ENCODE results near the gene SLCO4A1.
"Not testable (repeated sequence)": the region's sequence is repeated elsewhere in the genome, so short reads cannot be mapped to it uniquely, and the experiment has no call there.

Gene SLCO4A1

DNA sequence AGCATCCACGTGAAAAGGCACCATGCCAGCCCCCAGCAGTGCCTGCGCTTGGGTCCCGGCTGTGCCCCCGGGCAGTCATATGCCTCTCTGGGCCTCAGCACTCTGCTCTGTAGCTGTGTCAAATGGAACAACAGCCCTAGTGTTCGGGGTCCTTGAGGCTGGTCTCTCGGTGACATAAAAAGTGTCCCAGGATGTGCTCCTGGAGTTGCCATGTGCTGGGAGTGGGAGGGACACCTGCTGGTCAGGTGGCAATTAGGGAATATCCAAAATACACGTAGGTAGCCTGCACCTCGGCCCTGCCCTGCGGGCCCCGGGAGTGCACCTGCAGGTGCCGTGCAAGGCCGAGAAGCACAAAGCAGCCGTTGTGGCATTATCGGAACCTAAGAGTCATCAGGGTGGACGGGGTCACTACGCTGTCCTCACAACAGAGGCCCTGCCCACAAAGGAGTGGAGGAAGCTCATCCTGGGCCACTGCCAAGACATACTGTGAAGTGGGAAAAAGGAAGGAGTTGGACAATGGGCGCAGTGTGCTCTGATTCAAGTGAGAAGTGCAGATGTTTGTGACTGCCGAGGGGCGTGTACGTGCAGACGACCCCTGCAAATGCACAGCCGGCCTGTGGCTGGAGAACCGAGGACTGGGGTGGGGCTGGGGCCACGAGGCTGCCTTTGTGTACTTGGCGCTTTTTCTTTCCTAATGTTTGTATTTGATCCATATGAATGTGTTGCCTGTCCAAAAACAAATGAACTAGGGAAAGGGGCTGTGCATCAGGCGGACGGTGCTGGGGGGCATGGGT, 24.6 kb downstream of the SLCO4A1 start:
- no peak for DNase-seq

DNA sequence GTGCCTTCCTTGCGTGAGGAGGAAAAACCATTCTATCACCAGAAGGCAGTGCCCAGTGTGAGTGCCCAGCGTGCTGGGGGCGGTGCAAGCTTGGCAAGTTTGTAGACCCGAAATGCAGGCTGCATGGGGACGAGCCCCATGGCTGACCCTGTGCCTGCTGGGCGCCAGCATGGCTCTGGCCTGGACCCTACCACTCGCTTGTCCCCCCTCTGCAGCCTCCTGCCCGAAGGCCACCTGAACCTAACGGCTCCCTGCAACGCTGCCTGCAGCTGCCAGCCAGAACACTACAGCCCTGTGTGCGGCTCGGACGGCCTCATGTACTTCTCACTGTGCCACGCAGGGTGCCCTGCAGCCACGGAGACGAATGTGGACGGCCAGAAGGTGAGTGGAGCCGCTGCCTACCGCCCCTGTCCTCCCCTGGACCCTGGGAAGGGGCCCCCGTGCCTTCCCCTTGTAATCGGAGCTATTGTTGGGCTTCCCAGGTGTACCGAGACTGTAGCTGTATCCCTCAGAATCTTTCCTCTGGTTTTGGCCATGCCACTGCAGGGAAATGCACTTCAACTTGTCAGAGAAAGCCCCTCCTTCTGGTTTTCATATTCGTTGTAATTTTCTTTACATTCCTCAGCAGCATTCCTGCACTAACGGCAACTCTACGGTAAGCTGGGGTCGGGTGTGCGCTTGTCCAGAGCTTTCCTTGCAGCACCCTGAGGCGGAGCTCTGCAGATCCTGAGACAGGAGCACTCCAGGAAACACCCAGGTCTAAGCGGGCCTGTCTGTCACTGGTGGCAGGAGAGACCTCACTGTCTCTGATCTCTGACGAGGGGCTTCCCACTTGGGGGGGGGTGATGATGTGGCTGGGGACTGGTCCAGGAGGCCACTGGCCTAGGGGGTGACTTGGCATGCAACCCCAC, 25.5 kb downstream of the SLCO4A1 start:
- no peak for DNase-seq

DNA sequence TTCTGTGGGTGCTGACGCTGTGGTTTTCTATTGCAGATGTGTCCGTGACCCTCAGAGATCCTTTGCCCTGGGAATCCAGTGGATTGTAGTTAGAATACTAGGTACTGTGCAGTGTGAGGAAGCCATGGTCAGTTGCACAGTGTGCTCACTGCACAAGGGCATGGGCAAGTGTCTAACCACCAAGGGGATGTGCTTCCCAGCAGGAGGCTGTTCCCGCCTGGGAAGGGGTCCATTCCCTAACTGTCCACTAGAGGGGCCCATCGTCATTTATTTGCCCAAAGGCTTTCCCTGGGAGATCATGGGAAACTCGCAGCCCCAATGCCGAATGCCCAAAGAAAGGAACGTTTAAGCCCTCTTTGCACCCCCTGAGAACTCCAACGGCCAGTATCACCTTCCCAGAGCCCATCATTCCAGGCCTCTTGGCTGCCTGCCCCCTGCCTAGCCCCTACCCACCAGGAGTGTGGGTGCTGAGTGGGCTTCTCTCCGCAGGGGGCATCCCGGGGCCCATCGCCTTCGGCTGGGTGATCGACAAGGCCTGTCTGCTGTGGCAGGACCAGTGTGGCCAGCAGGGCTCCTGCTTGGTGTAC, 26.2 kb downstream of the SLCO4A1 start:
- peak in 1 of 2 donors; percentile 16 for DNase-seq

DNA sequence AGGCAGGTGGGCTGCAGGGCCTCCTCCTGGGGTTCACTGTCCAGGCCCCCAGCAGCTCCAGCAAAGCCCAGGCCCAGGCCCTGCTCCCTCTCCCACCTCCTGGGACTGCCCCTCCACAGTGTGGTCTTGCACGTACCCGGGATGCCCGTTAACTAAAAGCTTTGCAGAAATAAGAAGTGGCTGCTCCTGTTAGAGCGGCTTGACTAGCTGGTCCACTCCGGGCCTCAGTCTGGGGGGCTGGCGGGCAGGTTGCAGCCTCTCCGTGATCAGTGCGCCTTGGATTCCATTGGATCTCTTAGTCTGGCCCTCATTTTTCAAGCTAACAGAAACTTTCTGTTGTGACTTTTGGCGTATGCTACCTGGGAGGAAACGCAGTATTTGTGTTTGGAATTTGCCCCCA, 26.9 kb downstream of the SLCO4A1 start:
- no peak for DNase-seq

DNA sequence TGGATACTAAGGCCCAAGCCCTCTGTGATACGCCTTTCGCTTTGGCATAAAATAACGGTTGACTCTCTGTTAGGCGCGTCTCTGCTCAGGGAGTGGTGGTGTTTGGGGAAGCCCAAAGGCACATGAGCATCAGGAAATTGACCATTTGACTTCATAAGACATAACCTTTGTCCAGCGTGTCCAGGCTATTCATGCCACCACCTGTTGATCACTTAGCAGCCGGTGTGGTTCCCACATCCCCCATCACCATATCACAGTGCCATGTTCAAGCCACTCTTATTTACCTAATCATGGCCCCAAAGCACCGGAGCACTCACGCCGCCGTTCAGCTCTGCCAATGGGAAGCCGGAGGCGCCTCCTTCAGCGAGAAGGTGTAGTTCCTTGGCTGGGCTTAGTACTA, 27.9 kb downstream of the SLCO4A1 start:
- no peak for DNase-seq

DNA sequence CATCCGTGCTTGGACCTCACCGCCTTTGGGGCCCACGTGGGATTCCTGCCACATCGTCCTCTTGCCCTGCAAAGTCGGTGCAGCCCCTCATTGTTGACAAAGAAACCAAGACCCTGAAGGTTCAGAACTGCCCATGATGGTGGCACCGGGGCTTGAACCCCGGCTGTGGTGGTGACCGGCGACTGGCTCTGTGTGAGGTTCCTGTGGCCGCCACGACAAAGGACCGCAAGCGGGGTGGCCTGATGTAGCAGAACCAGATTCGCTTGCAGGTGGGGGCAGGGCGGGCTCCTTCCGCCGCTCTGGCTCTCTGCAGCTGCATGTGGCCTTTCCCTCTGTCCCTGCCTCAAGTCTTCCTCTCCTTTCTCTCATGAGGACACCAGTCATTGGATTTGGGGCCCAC, 28.7 kb downstream of the SLCO4A1 start:
- no peak for DNase-seq

DNA sequence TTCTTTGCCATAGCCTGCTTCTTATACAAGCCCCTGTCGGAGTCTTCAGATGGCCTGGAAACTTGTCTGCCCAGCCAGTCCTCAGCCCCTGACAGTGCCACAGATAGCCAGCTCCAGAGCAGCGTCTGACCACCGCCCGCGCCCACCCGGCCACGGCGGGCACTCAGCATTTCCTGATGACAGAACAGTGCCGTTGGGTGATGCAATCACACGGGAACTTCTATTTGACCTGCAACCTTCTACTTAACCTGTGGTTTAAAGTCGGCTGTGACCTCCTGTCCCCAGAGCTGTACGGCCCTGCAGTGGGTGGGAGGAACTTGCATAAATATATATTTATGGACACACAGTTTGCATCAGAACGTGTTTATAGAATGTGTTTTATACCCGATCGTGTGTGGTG, 29.5 kb downstream of the SLCO4A1 start:
- DNase-seq: no peak

DNA sequence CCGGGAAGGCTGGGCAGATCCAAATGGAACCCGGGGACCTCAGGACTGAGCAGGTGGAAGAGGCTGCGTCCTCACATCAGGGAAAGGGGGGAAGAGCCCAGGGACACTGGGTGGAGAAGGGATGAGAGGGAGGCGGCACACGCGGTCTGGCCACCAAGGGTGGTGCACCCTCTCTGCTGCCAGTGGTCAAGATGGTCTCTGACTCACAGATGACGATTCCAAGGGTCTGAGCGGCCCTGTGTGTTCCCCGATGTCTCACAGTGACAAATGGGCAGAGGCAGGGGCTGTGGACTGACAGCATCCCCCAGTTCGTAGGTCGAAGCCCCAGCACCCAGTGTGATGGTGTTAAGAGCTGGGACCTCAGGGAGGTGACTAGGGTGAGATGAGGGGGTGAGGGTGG, 32.1 kb downstream of the SLCO4A1 start:
- DNase-seq: no peak

DNA sequence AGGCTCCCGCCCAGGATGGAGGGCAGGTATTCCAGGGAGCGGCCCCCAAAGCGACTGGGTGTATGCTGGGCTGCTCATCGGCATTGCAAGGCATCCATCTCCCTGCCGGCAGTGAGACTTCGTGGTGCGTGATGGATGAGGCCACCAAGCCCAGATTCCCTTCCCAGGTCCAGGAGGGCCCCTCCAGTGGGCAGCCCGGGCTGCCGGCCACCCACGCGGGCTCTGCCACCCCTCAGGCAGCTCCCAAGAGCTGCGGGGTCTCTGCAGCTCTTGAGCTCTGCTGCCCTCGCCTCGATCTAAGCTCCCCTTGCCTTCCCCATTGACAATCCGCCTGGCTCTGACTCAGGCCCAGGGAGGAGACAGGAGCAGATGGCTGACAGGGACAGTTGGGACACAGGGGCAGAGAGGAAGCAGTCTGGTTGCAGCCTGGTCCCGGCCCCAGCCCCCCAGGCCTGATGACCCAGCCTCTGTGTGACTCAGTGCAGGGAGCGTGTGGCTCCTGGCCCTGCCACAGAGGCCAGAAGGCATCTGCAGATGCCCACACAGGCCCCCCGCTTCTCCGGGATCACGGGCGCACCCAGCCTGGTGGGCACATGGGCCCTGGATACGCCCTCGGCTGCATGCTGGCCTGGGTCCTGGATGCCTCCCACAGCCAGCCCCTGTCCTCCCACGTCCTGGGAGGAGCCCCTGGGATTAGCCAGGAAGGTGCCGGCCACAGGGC, 33.0 kb downstream of the SLCO4A1 start:
- peak in 1 of 2 donors; percentile 65 for DNase-seq

DNA sequence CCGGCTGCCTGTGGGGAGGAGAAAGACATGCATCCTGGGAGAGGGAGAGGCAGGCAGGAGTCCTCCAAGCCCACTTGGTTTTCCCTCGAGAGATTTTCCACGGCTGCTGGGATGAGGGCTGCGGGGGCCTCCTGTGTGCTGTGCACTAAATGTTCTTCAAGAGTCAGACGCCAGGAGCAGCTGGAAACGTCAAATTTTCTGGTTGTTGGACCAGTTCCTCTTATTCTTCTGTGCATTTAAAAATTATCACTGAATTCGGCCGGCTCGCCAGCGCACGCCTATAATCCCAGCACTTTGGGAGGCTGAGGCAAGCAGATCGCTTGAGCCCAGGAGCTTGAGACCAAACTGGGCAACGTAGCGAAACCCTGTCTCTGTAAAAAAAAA, 33.6 kb downstream of the SLCO4A1 start:
- DNase-seq: no peak

DNA sequence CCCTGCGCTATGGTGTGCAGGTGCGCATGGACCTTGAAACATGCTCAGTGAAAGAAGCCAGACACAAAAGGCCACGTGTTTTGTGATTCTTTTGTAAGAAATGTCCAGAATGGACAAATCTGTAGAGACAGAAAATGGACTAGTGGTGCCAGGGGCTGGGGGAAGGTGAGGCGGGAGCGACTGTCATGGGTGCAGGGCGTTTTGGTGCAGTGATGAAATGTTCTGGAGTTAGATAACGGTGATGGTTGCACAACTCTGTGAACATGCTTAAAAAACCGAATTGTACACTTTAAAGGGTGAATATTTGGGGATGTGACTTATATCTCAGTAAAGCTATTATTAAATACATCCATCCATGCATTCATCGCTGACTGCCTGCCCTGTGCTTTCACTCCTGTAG, 34.7 kb downstream of the SLCO4A1 start:
- DNase-seq: no peak

DNA sequence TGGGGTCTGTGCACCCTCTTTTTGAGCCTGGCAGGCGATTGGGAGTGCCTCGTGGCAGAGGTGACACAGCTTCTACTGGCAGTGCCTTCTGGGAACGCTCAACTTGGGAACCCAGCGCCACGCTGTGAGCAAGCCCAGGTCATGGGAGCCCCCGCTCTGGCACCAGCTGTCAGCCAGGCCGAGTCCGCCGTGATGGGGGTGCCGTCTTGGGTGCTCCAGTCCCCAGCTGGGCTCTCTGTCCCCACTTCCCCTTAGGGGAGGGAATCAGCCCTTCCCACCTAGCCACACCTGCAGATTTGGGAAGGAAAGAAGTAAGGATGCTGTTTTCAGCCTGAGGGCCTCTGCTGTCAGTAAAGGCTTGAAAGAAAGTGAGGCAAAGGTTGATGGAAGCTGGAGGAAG, 35.4 kb downstream of the SLCO4A1 start:
- DNase-seq: no peak

DNA sequence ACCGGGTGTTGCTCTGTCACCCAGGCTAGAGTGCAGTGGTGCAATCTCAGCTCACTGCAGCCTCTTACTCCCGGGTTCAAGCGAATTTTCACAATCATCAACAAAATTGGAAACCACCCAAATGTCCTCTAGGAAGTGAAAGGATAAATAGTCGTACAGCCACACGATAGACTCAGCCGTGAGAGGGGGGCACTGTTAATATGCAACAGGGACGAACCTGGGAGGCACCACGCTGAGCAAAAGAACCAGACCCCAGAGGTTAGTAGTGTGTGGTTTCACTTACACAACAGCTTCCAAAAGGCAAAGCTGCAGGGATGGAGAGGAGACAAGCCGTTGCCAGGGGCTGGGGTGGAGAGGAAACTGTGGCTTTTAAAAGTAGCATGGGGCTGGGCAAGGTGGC, 36.2 kb downstream of the SLCO4A1 start:
- DNase-seq: no peak

DNA sequence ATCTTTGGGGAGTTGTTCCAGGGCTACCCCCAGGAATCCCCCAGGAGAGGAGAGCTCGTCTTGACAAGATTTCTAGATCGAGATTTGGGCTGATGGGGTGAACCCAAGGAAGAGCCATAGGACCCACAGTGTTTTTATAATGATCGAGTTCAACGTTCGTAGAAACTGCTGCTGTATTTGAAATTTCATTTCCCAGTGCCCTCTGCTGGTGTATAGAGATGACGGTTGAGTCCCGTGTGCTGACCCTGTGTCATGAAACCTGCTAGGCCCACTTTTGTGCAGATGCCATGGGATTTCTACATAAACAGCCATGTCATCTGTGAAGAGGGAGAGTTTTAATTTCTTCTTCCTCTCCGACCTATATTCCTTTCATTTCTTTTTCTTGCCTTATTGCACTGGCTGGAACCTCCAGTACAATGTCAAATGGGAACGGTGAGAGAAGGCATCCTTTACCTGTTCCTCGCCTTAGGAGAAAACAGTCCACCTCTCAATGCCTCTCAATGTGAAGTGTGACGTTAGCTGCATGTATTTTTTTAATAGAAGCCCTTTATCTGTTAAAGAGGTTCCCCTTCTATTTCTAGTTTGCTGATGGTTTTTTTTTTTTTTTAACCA, 37.8 kb downstream of the SLCO4A1 start:
- DNase-seq: no peak

DNA sequence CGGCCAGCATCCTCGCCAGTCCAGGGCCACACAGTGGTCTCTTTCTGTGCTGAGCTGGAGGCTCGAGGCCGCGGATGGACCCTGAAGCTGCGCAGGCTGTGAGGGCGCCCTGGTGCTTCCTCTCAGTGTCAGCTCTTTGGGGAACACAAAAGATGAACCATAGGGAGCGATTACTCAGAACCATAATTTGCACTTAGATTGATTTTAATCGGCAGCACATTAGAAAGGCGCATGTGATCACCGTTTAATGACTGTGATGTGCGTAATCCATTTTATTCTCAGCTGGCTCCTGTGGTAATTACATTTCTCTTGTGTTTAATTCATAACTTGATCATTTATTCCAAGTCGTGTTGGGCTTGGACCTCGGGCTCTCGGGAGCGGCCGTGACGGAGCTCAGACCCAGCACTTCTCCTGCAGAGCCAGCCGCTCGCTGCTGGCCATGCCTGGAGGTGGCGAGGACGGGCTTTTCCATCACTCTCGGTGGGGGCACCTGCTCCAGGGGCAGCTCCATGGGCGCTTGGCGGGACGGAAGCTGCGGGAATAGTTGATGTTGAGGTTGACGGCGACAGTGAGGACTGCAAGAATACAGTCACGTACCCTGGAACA, 40.7 kb downstream of the SLCO4A1 start:
- DNase-seq: no peak

DNA sequence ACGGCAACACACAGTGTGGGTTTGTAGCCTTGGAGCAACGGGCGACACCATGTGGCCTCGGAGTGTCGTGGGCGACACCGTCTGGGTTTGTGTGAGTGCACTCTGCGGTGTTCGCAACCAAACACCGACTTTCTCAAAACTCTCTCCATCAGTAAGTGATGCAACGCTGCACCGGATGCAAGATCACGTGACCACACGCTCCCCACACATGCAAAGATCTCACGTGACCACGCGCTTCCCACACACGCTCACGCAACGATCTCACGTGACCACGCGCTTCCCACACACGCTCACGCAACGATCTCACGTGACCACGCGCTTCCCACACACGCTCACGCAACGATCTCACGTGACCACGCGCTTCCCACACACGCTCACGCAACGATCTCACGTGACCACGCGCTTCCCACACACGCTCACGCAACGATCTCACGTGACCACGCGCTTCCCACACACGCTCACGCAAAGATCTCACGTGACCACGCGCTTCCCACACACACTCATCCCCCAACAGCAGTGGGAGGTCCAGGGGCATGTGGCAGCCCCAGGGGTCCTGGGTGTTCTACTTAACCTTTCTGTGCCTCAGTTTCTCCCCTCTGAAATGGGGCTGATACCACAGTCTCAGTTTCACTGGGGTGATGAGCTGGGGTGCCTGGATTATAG, 41.5 kb downstream of the SLCO4A1 start:
- not testable (repeated sequence) for DNase-seq

DNA sequence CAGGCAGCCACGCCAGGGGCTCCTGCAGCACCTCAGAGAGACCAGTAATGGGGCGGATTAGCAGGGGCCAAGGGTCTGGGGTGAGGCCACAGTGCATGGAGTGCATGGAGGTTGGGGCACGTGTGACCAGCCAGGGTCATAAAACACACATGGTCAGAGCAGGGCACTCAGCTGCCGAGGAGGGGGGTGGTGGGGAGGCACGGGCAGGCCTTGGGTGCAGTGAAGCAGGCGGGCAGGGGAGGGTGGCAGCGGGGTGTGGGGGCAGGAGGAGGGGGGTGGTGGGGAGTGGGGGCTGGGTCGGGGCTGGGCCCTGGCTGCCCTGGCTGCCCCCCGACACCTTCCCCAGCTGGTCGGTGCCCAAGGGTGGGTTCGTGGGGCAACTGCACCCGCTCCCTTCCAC, 42.7 kb downstream of the SLCO4A1 start:
- no peak for DNase-seq

DNA sequence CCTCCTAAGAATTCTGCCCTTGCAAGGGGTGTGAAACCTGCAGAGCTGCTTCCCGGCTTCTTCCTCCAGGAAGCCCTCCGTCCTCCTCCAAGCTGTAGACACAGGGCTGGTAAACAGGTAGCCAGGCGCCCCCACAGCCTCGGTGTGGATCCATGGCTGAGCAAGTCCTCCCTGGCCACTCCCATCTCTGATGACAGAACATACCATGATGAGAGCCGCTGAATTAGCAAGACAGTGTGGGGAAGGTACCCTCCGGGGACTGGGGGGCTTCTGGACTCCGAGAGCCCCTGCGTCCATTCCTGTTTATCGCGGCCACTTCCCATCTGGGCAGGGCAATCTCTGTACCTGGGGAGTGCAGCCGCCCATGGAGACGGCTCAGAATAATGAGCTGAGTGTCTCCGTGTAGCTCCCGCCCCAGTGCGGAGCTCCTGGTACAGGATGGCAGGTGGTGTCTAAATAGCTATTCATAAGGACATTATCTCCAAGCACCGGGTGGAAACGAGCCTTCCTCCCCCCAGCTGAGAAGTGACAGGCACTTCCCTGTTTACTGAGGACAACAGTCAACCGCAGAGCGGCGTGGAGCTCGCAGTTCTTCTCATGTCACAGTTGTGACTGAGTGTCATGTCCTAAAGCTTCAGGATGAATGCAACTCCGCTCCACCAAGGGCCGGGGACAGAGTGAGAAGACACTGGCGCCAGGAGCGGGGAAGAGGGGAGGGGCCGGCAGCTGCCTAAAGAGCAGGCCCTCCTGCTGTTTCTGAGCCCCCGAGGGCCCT, 43.7 kb downstream of the SLCO4A1 start:
- DNase-seq: peak; percentile 16 to 75

DNA sequence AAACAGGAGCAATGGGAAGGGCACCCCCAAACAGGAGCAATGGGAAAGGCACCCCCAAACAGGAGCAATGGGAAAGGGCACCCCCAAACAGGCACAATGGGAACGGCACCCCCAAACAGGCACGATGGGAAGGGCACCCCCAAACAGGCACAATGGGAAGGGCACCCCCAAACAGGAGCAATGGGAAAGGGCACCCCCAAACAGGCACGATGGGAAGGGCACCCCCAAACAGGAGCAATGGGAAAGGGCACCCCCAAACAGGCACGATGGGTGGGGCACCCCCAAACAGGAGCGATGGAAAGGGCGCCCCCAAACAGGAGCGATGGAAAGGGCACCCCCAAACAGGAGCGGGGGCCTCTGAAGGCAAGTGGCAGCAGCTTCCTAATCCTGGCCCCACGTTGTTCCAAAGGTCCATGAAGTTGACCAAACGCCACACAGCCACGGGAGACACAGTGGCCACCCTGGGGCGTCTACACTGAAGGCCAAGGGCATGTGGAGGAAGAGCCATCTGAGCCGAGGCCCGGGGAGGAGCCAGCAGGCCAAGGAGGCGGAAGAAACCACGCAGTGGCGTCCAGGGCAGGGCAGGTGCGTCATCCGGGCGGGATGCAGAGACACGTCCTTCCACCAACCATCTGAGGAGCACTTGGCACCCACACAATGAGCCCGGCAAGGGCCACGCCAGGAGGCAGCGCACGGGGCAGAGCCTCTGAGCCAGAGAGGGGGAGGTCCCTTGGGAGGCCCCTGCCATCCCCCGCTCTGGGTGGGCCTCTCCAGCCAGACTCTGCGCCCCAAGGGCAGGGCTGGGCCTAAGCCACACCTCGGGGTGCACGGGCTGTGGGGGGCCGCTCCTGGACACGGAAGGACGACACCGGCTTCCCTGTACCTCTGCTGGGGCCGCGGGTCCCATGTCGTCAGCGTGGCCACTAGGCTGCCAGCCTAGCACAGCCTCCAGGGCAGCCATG, 44.8 kb downstream of the SLCO4A1 start:
- DNase-seq: no peak

DNA sequence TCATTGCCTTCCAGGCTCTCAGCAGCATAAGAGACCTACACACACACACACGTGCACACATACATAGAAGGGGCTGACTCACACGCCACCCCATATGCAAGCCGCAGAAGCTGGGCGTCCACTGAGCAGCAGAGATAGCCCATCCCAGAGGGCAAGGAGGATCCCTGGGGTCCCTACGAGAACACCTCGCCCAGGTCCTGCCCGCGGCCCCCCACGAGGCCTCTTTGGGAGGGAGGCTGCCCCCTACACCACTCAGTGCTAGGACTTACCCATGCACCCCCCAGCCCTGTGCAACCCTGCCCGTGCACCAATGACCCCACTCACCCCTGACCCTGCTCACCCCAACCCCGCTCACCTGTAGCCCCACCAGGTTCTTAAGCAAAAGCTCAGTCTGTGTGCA, 45.8 kb downstream of the SLCO4A1 start:
- no peak for DNase-seq

Data from bone marrow (tissue), 2 donors.